Activated T-cell treated with anti-CD3 and anti-CD28 coated beads, Interleukin-2, amount 50 U/mL, for 1 hour (primary cell): Measurements from ENCODE around the gene TENT4A.

Source experiments
- DNase-seq: peaks from one replicate; pipeline ENCODE4 v3.0.0-alpha.2; 2020

Gene TENT4A

DNA sequence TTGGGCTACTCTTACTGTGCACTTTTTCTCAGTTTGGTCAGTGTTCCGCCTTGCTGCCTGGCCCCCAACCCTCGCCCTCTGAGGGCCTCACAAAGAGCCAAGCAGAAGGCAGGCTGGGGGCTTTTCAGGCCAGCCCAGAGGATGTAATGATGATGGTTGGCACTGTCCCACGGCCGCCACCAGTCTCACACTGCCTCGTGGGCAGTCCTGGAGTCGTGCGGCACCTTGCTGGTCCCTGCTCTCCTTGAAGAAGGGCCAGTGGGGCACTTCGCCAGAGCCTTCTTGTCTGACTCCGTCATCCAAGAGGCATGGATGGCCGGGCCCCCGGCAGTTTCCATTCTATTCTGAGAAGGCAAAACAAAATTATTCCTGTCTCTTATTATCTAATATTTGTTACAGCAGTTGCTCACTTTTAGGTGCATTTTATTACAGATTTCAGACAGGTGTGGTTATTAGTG lies 21.0 kb downstream of the TENT4A start:
- DNase-seq: no peak

DNA sequence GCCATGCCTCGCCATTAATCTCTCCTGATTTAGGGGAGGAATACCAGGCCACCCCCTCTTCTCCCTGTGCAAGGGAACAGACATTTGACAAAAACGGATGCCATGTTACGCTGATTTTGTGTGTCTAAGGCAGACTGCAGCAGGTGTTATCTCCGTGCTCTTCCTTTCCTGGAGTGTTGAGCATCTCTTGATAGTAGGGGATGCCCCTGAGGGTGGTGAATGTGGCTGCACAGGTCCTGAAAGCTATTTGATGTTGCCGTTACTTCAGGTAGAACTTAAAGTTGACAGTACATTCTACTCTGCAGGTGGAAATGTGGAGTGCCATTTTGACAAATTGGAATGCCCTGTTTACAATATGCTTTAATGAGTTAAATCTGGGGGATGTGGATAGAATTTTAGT lies 21.5 kb downstream of the TENT4A start:
- DNase-seq: no peak

DNA sequence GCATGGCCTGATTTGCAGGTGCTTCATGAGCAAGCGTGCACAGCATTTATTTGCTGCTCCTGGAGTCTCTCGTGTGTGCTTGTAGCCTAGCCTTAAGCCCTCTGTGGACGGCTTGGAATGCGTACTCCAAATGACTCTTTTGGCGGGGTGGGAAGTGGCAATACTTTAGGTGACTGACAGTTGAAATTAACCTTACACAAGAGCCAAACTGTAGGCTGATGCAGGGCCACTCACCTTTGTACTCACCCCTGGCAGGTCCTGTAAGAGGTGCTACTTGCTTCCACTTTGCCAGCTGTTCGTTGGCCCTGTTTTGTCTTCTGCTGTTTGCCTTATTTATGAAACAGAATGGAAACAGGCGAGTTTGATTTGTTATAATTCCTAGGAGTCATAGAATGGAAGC lies 22.9 kb downstream of the TENT4A start:
- DNase-seq: no peak

DNA sequence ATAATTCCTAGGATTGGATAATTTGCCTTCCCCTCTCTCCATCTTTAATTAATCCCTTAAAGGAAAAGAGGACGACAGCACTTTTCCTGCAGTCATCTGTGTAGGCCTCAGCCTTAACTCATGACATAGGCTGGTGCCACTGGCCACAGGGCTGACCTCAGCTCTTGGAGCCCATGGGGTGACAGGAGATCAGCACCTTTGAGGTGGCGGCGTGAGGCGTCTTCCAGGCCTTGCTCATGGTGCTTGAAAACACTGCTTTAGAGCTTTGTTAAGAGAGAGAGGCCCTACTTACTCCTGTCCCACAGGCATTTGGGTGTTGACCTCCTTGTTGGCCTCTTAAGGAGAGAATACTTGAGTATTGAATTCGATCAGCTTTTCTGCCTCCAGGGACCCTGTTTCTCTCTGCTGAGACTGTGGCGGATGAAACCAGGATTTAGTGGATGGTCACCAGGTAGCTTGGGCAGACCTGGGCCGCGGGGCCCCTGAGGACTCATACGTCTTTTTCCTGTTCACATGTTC lies 23.4 kb downstream of the TENT4A start:
- no peak for DNase-seq

DNA sequence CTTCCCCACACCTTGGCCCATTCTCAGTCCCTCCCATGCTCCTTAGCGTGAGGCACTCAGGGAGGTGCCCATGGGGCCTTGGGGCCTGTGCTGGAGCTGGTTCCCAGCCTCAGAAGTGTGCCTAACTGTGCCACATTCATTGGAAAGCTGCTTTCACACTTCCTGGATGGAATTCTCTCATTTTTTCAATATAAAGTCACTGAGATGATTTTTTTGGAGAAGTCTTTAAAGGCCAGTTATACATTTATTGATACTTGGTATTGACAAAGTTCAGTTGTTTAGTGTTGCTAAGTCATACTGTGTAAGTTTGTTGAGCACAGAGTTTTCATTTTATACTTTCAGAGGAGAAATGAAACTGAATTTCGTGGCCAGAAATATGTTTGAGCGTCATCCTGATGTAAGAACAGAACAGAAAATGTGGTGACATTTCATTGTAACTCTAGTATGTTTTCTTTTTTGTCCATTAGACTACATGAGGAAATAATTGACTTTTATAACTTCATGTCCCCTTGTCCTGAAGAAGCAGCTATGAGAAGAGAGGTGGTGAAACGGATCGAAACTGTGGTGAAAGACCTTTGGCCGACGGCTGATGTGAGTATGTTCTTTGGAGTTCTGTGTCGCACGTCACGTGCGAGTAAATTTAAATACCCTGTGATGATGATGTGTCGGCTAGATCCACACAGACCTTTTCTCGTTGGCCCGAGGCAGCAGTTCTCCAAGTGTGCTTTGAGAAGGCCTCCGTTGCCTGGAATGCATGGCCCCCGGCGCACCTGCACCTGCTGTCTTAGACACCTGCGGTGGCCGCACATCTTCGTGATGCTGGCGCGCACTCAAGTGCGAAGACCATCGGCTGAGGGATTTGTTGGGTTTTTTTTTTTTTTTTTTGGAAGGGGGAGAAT lies 24.1 kb downstream of the TENT4A start:
- DNase-seq: no peak

DNA sequence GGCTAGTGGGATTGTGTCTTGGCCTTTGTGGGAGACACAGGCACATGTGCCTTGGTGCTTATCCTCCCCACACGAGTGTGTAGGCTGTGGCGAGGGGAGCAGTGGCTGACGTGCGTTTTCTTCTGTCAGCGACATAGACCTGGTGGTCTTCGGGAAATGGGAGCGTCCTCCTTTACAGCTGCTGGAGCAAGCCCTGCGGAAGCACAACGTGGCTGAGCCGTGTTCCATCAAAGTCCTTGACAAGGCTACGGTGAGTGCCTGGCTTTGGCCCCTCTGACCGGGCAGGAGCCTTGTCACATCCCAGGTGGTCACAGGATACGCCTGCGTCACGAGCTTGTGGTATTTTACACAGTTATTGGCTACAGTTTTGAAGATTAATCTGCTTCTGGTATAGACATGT lies 26.4 kb downstream of the TENT4A start:
- no peak for DNase-seq

DNA sequence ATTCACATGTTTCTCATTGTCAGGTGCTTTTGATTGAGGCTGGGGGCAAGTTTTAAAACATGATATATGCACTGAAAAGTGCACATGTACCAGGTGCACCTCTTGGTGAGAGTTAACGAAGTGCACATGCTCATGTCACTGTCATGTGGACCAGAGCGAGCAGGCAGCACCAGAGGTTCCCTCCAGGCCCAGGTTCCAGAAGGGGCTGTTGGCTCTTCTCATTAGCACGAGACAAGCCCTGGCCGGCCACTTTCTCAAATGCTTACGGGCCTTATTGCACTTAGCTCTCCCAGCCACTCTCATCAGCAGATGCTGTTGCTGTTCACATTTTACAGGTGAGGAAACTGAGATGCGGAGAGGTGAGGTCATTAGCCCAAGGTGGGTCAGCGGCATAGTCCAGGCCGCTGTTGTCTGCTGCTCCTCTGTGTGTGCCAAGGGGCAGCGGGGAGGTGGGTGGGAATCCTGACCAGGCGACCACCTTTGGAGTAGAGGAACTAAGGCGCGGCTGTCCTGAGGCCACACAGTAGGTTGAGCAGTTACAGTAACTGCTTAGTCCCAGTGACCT lies 27.4 kb downstream of the TENT4A start:
- no peak for DNase-seq

DNA sequence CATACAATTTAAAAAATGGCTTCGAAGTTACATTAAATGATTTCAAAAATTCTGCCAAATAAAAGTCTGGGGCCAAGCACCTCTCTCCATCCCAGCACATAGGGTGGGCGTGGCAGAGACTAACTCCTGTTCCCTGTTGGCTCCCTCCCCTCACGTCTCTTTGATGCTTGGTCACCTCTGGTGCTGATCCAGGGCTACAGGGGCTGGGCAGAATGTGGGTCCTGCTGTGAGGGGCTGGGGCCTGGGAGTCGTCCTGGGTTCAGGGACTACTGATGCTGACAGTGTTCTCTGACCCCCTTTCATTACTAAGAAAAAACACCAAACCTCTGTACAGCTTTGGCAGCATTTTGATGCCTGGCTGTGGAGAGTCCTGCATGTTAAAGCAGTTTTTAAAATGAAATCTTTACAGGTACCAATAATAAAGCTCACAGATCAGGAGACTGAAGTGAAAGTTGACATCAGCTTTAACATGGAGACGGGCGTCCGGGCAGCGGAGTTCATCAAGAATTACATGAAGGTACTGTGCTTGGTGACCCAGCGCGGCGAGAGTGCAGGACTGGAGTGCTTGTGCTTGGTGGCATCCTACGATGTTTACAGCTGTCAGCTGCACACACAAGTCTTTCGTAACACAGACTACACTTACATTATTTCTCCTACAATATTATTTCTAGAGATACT lies 29.0 kb downstream of the TENT4A start:
- no peak for DNase-seq

DNA sequence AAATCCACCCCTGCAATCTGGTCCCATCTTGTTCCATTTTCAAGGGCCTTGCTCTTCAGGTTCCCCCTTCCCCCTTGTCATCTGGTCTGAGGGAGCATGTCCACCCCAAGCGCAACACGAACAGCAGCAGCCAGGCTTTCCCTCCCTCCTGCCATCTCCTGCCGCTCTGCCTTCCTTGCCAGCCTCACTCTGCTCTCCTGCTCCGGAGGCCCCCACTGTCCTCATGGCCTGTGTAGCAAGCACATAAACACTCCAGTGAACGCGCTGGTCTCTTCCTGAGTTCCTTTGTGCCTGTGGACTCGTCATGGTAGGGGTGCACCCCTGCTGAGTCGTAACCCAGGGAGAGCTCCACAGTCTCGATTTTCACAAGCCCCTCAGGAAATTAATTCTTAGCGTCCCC lies 29.9 kb downstream of the TENT4A start:
- DNase-seq: no peak

DNA sequence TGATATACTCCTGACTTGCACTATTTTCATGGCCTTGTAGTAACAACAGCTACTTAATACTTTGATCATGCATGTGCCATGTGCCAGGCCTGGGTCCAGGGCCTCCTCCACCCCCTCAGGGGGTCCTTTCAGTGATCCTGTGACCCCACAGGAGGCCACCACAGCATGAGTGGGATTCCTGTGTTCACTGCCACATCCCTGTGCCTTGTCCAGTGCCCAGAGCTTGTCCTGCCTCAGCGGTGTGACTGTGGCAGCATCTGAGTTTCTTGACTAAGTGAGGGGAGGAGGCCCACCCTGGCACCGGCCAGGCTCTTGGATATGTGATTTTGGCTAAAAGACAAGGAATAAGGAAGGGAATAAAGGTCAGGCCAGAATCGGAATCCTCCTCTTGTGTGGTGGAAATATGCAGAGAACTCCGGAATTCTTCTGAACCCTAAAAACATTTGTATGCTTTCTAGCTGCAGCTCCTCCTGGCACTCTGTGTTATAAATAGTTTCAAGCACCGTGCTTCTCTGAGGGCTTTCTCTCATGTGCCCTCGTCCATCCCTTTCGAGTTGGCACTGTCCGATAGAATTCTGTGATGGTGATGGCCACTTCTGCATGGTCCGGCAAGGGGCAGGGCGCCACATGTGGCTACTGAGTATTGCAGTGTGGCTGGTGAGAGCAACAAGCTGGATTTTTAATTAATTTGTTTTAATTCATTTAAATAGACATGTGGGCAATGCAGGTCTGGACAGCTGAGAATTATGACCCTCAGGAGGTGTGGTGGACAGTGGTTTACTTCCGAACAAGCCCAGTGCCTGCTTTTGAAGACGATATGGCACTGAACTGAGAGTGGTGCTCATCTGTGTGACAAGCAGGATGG lies 31.8 kb downstream of the TENT4A start:
- DNase-seq: no peak

DNA sequence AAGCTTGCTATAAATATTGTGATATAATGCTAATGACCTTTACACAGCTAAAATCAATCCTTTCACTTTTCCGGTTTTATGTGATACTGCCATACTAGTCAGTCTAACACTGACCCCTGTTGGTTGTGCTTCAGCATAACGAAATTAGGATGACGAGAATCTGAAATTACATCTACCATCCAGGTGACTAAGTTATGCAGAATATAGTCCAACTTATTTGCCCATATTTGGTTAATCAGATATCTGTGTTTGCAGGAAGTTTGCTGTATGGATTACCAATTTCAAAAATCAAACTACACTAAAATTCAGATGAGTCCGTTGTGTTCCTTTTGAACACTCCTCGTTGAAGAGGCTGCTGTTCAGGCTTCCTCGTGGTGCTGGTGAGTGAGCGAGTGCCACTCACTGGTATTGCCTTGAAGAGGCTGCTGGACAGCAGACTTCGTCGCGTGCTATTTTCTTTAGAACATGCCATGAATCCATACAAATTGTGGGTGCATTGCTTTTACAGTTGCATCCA lies 32.5 kb downstream of the TENT4A start:
- no peak for DNase-seq

DNA sequence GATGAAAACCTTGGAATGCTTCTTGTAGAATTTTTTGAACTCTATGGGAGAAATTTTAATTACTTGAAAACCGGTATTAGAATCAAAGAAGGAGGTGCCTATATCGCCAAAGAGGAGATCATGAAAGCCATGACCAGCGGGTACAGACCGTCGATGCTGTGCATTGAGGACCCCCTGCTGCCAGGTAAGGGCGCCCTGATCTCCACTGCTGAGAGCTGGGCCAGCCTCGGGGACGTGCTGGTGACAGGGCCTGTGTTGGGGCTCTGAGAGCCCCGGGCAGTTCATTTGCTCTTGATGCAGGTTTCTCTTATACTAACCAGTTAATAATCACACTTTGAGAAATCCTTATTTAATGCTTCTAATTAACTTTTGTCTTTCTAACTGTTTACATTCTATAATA lies 33.0 kb downstream of the TENT4A start:
- no peak for DNase-seq

DNA sequence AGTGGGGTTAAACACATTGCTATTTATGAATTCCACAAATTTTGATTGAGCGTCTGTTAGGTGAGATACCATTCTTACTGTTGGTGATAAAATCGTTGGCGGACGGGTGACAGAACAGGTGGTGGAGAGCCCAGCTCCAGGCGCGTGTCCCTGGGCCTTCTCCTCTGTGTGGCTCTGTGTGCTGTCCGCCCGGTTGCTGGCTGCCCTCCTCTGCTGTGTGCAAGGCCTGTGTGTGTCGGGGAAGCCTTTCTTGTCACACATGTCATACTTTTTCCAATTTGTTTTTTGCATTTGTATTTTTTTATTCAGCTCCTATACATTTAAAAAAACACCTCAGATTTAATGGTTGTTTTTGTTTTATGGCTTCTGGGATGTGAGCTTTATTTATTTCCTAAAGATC lies 33.9 kb downstream of the TENT4A start:
- no peak for DNase-seq

DNA sequence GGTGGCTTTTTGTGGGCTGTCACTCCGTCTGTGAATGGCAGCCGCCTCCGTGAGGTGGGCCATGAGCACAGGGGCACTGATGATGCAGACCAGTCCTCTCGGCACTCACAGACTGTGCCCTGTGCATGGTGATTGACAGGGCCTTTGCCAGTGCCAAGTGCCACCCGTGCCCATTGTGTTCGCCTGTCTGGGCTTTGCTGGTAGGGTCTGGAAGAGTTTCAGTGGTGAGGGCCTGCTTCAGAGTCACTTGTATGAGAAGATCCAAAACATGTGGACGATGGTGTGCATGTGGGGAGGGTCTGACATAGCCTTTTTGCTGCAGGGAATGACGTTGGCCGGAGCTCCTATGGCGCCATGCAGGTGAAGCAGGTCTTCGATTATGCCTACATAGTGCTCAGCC lies 34.9 kb downstream of the TENT4A start:
- no peak for DNase-seq

DNA sequence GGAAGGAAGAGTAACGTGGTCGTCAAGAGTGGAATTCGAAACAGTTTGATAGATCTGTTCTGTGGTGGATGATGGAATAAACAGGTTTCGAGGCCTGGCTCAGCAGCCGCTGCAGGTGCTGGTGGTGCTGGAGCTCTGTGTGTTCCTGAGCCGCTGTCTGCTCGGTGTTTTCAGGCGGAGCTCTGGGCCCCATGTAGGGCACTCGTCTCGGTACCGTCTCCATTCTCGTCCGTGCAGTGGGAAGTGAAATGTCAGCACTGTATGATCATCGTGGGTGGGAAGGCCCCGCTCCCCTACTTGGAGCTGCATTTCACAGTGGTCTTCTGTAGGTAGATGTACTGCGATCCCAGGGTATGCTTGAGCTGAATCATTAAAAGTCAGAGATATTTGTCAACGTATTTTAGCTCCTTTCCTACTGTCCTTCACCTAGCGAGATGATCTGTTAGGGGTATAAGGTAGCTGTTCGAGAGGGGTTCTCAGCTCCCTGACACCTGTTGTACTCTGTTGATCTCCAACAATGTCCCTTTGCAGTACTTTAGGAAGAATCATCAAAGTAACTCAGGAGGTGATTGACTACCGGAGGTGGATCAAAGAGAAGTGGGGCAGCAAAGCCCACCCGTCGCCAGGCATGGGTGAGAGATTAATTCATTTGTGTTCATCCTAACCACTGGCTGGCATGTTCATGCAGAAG lies 35.9 kb downstream of the TENT4A start:
- DNase-seq: no peak

DNA sequence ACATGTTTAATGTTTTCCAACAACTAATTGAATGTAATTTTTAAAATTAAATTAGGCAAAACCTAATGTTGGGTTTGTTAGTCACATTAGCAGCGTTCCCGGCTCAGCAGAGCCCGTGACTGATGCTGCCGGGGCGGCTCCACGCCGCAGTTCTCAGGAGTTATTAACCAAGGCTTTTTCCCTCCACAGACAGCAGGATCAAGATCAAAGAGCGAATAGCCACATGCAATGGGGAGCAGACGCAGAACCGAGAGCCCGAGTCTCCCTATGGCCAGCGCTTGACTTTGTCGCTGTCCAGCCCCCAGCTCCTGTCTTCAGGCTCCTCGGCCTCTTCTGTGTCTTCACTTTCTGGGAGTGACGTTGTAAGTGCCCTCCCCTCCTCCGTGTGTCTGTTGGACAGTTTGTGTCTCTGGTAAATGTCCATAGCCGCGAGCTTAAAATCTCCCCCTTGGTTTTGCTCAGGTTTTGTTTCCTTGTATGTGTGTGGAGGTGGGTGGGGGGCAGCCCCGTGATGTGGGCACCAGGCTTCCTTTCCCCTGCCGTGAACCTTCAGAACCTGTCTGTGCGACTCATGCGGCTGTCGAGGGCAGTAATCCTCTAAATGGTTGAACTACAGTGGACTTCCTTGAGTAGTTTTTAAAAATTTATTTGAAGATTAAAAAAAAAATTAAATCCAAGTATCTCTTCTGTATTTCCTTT lies 37.1 kb downstream of the TENT4A start:
- DNase-seq: no peak

DNA sequence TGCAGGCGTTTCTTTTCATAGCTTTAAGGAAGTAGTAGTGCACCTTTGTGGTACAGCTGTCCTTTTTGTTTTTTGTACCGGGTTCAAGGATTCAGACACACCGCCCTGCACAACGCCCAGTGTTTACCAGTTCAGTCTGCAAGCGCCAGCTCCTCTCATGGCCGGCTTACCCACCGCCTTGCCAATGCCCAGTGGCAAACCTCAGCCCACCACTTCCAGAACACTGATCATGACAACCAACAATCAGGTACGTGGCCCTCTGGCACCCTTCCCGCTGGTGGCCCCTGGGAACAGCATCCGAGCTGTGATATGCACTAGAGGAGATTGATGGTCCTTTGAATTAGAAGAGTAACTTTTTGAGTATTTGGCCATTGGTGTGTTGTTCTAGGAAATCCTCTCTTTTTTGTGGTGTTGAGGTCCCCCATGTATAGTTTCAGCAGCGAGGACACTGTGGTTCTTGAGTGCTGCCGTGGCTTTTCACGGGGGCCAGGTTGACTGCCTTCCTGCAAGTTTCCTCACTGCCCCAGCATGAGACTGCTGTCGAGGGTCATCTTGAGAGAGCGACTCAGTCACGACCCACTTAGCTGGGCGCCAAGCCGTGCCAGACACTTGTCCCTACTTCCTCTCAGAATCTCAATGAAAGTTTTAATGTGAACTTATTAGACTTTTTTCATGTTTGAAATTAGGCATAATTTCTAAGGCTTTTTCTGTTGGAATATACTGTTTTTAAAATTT lies 37.9 kb downstream of the TENT4A start:
- no peak for DNase-seq

DNA sequence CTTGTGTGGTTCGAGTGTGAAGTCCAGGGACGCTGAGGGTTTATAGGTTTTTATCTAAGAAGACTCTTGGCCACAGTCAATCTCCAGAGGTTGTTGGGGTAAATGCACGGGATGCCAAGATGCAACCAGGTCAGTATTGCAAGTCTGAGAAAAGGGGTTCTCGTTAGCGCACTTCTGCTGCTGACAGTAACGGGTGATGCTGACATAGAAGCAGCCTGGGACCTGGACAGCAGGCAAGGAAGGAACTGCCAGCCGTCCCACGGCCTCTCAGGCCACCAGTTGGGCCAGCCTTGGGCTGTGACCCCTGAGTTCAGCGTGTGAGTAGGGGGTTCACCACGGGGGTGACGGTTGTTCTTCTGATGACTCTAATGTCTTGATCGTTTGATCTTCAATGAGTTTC lies 39.0 kb downstream of the TENT4A start:
- DNase-seq: no peak

DNA sequence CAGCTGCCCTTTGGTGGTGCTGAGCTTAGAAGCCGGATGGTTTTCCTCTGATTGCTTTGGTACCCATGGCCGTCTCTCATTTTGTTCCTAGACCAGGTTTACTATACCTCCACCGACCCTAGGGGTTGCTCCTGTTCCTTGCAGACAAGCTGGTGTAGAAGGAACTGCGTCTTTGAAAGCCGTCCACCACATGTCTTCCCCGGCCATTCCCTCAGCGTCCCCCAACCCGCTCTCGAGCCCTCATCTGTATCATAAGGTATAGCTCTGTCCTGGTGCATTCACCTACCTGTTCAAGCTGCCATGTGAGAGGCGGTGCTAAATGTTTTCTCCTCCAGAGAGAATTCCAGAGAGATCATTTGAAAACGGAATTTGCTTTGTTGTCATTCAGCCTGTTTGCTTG lies 39.5 kb downstream of the TENT4A start:
- no peak for DNase-seq

DNA sequence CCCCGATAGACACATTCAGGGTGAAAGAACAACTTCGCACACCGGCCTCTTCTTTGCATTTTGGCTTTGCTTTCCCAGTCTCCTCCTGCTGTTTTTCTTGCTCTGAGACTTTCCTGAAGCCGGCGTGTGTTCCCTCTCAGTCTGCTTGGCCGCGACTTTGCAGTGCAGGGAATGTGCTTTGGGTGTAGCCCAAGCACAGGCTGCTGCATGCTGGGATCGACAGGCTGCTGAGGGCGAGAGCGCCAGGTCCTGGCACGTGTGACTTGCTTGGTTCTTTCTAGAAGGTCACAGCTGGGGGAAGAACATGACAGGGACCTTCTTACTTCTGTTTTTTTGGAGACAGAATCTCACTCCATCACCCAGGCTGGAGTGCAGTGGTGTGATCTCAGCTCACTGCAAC lies 40.6 kb downstream of the TENT4A start:
- DNase-seq: no peak

DNA sequence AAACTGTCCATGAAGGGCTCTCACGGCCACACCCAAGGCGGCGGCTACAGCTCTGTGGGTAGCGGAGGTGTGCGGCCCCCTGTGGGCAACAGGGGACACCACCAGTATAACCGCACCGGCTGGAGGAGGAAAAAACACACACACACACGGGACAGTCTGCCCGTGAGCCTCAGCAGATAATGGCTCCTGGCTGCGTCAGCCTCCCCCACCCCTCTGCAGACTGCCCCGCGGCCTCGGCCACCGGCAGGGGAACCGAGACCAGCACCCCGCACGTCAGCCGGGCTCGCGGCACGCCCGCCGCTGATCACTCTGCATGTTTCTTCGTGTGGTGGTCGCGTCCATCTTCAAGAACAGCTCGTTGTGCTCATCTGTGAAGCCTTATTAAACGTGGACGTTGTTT lies 41.5 kb downstream of the TENT4A start:
- no peak for DNase-seq
